ENCODE results near the gene VAV1.
"Not testable (repeated sequence)": the region's sequence is repeated elsewhere in the genome, so short reads cannot be mapped to it uniquely, and the experiment has no call there.

VAV1 gene

GRCh38 chr19:6852001-6852400 is 79.5 kb downstream of the VAV1 start:
- no peak for DNase-seq (ENCODE audit: low spot score)

GRCh38 chr19:6853868-6854267 is 81.4 kb downstream of the VAV1 start:
- no peak for DNase-seq (ENCODE audit: low spot score)

GRCh38 chr19:6854758-6855157 is 82.2 kb downstream of the VAV1 start:
- no peak for DNase-seq (ENCODE audit: low spot score)

- no peak for DNase-seq (ENCODE audit: low spot score)
Observed at GRCh38 chr19:6856749-6857372, 84.4 kb downstream of the VAV1 start.

- DNase-seq (ENCODE audit: low spot score): no peak
Observed at GRCh38 chr19:6861683-6862286, 89.3 kb downstream of the VAV1 start.

GRCh38 chr19:6862673-6863078 is 90.2 kb downstream of the VAV1 start:
- peak; percentile 66 for DNase-seq (ENCODE audit: low spot score)

- DNase-seq (ENCODE audit: low spot score): no peak
Observed at GRCh38 chr19:6864325-6864940, 91.9 kb downstream of the VAV1 start.

GRCh38 chr19:6865849-6866248 is 93.3 kb downstream of the VAV1 start:
- DNase-seq (ENCODE audit: low spot score): no peak

GRCh38 chr19:6866741-6867151 is 94.2 kb downstream of the VAV1 start:
- no peak for DNase-seq (ENCODE audit: low spot score)

GRCh38 chr19:6868351-6868750 is 95.8 kb downstream of the VAV1 start:
- no peak for DNase-seq (ENCODE audit: low spot score)

GRCh38 chr19:6869151-6869882 is 96.8 kb downstream of the VAV1 start:
- DNase-seq (ENCODE audit: low spot score): not testable (repeated sequence)

GRCh38 chr19:6873708-6874431 is 101.4 kb downstream of the VAV1 start:
- no peak for DNase-seq (ENCODE audit: low spot score)

- DNase-seq (ENCODE audit: low spot score): no peak
Observed at GRCh38 chr19:6875218-6875617, 102.7 kb downstream of the VAV1 start.

GRCh38 chr19:6876748-6877147 is 104.2 kb downstream of the VAV1 start:
- no peak for DNase-seq (ENCODE audit: low spot score)

GRCh38 chr19:6877766-6878165 is 105.3 kb downstream of the VAV1 start:
- DNase-seq (ENCODE audit: low spot score): no peak

- no peak for DNase-seq (ENCODE audit: low spot score)
Observed at GRCh38 chr19:6886277-6886897, 113.9 kb downstream of the VAV1 start.

- DNase-seq (ENCODE audit: low spot score): no peak
Observed at GRCh38 chr19:6887316-6887715, 114.8 kb downstream of the VAV1 start, which contains the start of gene ADGRE1. TSS of gene ADGRE1 (plus strand) at chr19:6887579. CDS start at chr19:6887609, 30 bp downstream.

- DNase-seq (ENCODE audit: low spot score): no peak
Observed at GRCh38 chr19:6888967-6889366, 116.5 kb downstream of the VAV1 start.

- DNase-seq (ENCODE audit: low spot score): no peak
Observed at GRCh38 chr19:6890401-6890913, 117.9 kb downstream of the VAV1 start.

- no peak for DNase-seq (ENCODE audit: low spot score)
Observed at GRCh38 chr19:6890938-6891337, 118.4 kb downstream of the VAV1 start.

- DNase-seq (ENCODE audit: low spot score): no peak
Observed at GRCh38 chr19:6891761-6892385, 119.4 kb downstream of the VAV1 start.

Measured in hematopoietic multipotent progenitor cell treated with erythropoietin and hydrocortisone succinate and interleukin-3 and kit ligand, for 15 days (in vitro differentiated cells).